ENCODE data around the gene ACSM4.
"Not testable (repeated sequence)": the region's sequence is repeated elsewhere in the genome, so short reads cannot be mapped to it uniquely, and the experiment has no call there.

The ACSM4 gene

GRCh38 chr12:7327918-7328317 lies 24.0 kb downstream of the ACSM4 start:
- DNase-seq (ENCODE audit: low read depth, low spot score): no peak

GRCh38 chr12:7337790-7338189 lies 33.9 kb downstream of the ACSM4 start:
- DNase-seq (ENCODE audit: low read depth, low spot score): not testable (repeated sequence)

GRCh38 chr12:7339675-7340074 lies 35.8 kb downstream of the ACSM4 start:
- DNase-seq (ENCODE audit: low read depth, low spot score): no peak

GRCh38 chr12:7344833-7345606 lies 41.1 kb downstream of the ACSM4 start:
- DNase-seq (ENCODE audit: low read depth, low spot score): no peak

GRCh38 chr12:7346551-7347225 lies 42.8 kb downstream of the ACSM4 start:
- DNase-seq (ENCODE audit: low read depth, low spot score): no peak

GRCh38 chr12:7349418-7349817 lies 45.5 kb downstream of the ACSM4 start:
- DNase-seq (ENCODE audit: low read depth, low spot score): no peak

GRCh38 chr12:7351177-7351576 lies 47.3 kb downstream of the ACSM4 start:
- DNase-seq (ENCODE audit: low read depth, low spot score): no peak

- no peak for DNase-seq (ENCODE audit: low read depth, low spot score)
Observed at GRCh38 chr12:7352661-7353060, 48.8 kb downstream of the ACSM4 start.

GRCh38 chr12:7354529-7354928 lies 50.7 kb downstream of the ACSM4 start:
- DNase-seq (ENCODE audit: low read depth, low spot score): no peak

GRCh38 chr12:7361265-7361664 lies 57.4 kb downstream of the ACSM4 start:
- no peak for DNase-seq (ENCODE audit: low read depth, low spot score)

- DNase-seq (ENCODE audit: low read depth, low spot score): no peak
Observed at GRCh38 chr12:7362734-7363133, 58.9 kb downstream of the ACSM4 start.

- DNase-seq (ENCODE audit: low read depth, low spot score): peak; percentile 16
Observed at GRCh38 chr12:7369274-7369729, 65.4 kb downstream of the ACSM4 start.

GRCh38 chr12:7373226-7373625 lies 69.4 kb downstream of the ACSM4 start:
- DNase-seq (ENCODE audit: low read depth, low spot score): no peak

- DNase-seq (ENCODE audit: low read depth, low spot score): no peak
Observed at GRCh38 chr12:7374423-7375144, 70.7 kb downstream of the ACSM4 start.

GRCh38 chr12:7375145-7375543 lies 71.3 kb downstream of the ACSM4 start:
- no peak for DNase-seq (ENCODE audit: low read depth, low spot score)

- no peak for DNase-seq (ENCODE audit: low read depth, low spot score)
Observed at GRCh38 chr12:7376196-7376595, 72.3 kb downstream of the ACSM4 start.
